ENCODE data around the gene PIGU. TPM values are rescaled to one million over a fixed set of nuclear protein-coding genes. Genes with fewer than 3 reads are reported as not detected.
A peak's percentile ranks its signal among the peaks of the same experiment; 100 is the strongest.

PIGU gene
- total RNA-seq, 1 donor: 9.0 TPM

- H4K20me1 ChIP-seq (ENCODE audit: insufficient read depth, low read length): peaks cover 42% of the 10 kb centered on the region
- H3K36me3 ChIP-seq (ENCODE audit: insufficient read depth, low read length): peaks cover 76% of the 10 kb centered on the region
- DNase-seq (ENCODE audit: insufficient read length, low spot score, missing footprints): peak; percentile 68
Measured at GRCh38 chr20:34535857-34536256, 141.0 kb downstream of the PIGU start.

GRCh38 chr20:34535301-34535840 is 141.5 kb downstream of the PIGU start:
- Histone ChIP-seq H3K9me3 (ENCODE audit: low read depth, low read length) (no peaks in the 10 kb centered on the region), H2AFZ (ENCODE audit: low read length) (no peak overlapping the region), H4K20me1 (ENCODE audit: insufficient read depth, low read length) (peaks cover 44% of the 10 kb centered on the region), H3K36me3 (ENCODE audit: insufficient read depth, low read length) (peaks cover 76% of the 10 kb centered on the region), H3K4me3 (ENCODE audit: insufficient read depth, low read length) (no peak overlapping the region), H3K79me2 (ENCODE audit: insufficient read depth, low read length) (peaks cover 35% of the 10 kb centered on the region), H3K4me1 (ENCODE audit: insufficient read depth, low read length) (peaks cover 2% of the 10 kb centered on the region), H3K27ac (ENCODE audit: low read depth, low read length) (no peak overlapping the region), H3K27me3 (ENCODE audit: insufficient read depth, low read length) (no peaks in the 10 kb centered on the region), H3K4me2 (ENCODE audit: insufficient read depth, low read length) (no peak overlapping the region)
- no peak for DNase-seq (ENCODE audit: insufficient read length, low spot score, missing footprints)
- no peak for TF ChIP-seq CTCF (IDR thresholded peaks at IDR 0.05; ENCODE audit: extremely low read depth, low read depth, low read length)

More at GRCh38 chr20:34535857-34536256, 141.0 kb downstream of the PIGU start:
- no peaks in the 10 kb centered on the region for H3K4me1 ChIP-seq (ENCODE audit: insufficient read depth, low read length)
- H3K9me3 ChIP-seq (ENCODE audit: low read depth, low read length): no peaks in the 10 kb centered on the region
- no peak for TF ChIP-seq CTCF (IDR thresholded peaks at IDR 0.05; ENCODE audit: extremely low read depth, low read depth, low read length)
- no peaks in the 10 kb centered on the region for H3K27me3 ChIP-seq (ENCODE audit: insufficient read depth, low read length)
- H3K79me2 ChIP-seq (ENCODE audit: insufficient read depth, low read length): peaks cover 31% of the 10 kb centered on the region
- H3K4me3 ChIP-seq (ENCODE audit: insufficient read depth, low read length): no peak overlapping the region
- H3K4me2 ChIP-seq (ENCODE audit: insufficient read depth, low read length): no peak overlapping the region
- no peak overlapping the region for H3K27ac ChIP-seq (ENCODE audit: low read depth, low read length)
- H2AFZ ChIP-seq (ENCODE audit: low read length): no peak overlapping the region

- no peak overlapping the region for H2AFZ ChIP-seq (ENCODE audit: low read length)
- H3K27me3 ChIP-seq (ENCODE audit: insufficient read depth, low read length): no peaks in the 10 kb centered on the region
- no peaks in the 10 kb centered on the region for H3K9me3 ChIP-seq (ENCODE audit: low read depth, low read length)
- no peak overlapping the region for H3K4me3 ChIP-seq (ENCODE audit: insufficient read depth, low read length)
- no peak overlapping the region for H3K4me2 ChIP-seq (ENCODE audit: insufficient read depth, low read length)
- peaks cover 43% of the 10 kb centered on the region for H3K79me2 ChIP-seq (ENCODE audit: insufficient read depth, low read length)
- peaks cover 77% of the 10 kb centered on the region for H3K36me3 ChIP-seq (ENCODE audit: insufficient read depth, low read length)
- no peak overlapping the region for H3K27ac ChIP-seq (ENCODE audit: low read depth, low read length)
- peaks cover 51% of the 10 kb centered on the region for H4K20me1 ChIP-seq (ENCODE audit: insufficient read depth, low read length)
- peaks cover 3% of the 10 kb centered on the region for H3K4me1 ChIP-seq (ENCODE audit: insufficient read depth, low read length)
- DNase-seq (ENCODE audit: insufficient read length, low spot score, missing footprints): no peak
- no peak for TF ChIP-seq CTCF (IDR thresholded peaks at IDR 0.05; ENCODE audit: extremely low read depth, low read depth, low read length)
Measured at GRCh38 chr20:34534391-34535165, 142.3 kb downstream of the PIGU start.

GRCh38 chr20:34532756-34533155 is 144.1 kb downstream of the PIGU start:
- Histone ChIP-seq H3K79me2 (ENCODE audit: insufficient read depth, low read length) (peaks cover 52% of the 10 kb centered on the region), H3K4me1 (ENCODE audit: insufficient read depth, low read length) (peaks cover 3% of the 10 kb centered on the region), H3K27me3 (ENCODE audit: insufficient read depth, low read length) (no peaks in the 10 kb centered on the region), H3K36me3 (ENCODE audit: insufficient read depth, low read length) (peaks cover 80% of the 10 kb centered on the region), H2AFZ (ENCODE audit: low read length) (no peak overlapping the region), H3K9me3 (ENCODE audit: low read depth, low read length) (no peaks in the 10 kb centered on the region), H3K4me3 (ENCODE audit: insufficient read depth, low read length) (no peak overlapping the region), H4K20me1 (ENCODE audit: insufficient read depth, low read length) (peaks cover 53% of the 10 kb centered on the region), H3K4me2 (ENCODE audit: insufficient read depth, low read length) (no peak overlapping the region), H3K27ac (ENCODE audit: low read depth, low read length) (no peak overlapping the region)
- TF ChIP-seq CTCF (IDR thresholded peaks at IDR 0.05; ENCODE audit: extremely low read depth, low read depth, low read length): no peak
- DNase-seq (ENCODE audit: insufficient read length, low spot score, missing footprints): no peak

Data from osteoblast (primary cell).